ENCODE results near the gene SLC2A11.

DNA sequence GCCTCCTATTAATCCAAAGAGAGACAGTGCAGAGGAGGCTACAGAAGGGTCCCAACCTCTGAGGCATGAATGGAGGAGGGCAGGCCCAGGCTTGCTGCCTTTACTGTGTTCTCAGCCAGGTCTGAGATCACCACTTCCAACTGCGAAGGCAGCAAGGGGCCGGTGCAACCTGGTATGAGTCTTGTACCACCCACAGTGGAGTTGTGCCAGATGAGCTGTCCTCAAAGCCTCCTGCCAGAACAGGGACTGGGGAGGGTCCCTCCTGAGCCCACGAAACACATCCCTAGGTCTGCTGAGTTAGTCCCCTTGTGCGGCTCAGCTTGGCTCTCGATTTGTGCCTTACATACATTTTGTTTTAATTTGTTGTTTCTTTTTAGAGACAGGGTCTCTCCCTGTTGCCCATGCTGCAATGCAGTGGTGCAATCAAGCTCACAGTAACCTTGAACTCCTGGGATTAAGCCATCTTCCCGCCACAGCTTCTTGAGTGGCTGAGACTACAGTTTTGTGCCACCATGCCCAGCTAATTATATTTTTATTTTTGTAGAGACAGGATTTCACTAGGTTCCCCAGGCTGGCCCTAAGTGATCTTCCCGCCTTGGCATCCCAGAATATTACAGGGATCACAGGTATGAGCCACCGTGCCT, 45.8 kb downstream of the SLC2A11 start:
- no peak for TF ChIP-seq POLR2A (IDR thresholded peaks at IDR 0.05; ENCODE audit: low read length)
- TF ChIP-seq CBX8 (IDR thresholded peaks at IDR 0.05) = no peak
- no peak for TF ChIP-seq CEBPB (IDR thresholded peaks at IDR 0.05)
- no peak for TF ChIP-seq RAD21 (conservative IDR thresholded peaks at IDR 0.05 in 1 of 2, IDR thresholded peaks at IDR 0.05 in 1 of 2)
- TF ChIP-seq RFX5 (IDR thresholded peaks at IDR 0.05) = no peak
- TF ChIP-seq, protein P1, sequence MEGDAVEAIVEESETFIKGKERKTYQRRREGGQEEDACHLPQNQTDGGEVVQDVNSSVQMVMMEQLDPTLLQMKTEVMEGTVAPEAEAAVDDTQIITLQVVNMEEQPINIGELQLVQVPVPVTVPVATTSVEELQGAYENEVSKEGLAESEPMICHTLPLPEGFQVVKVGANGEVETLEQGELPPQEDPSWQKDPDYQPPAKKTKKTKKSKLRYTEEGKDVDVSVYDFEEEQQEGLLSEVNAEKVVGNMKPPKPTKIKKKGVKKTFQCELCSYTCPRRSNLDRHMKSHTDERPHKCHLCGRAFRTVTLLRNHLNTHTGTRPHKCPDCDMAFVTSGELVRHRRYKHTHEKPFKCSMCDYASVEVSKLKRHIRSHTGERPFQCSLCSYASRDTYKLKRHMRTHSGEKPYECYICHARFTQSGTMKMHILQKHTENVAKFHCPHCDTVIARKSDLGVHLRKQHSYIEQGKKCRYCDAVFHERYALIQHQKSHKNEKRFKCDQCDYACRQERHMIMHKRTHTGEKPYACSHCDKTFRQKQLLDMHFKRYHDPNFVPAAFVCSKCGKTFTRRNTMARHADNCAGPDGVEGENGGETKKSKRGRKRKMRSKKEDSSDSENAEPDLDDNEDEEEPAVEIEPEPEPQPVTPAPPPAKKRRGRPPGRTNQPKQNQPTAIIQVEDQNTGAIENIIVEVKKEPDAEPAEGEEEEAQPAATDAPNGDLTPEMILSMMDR (IDR thresholded peaks at IDR 0.05) = no peak
- TF ChIP-seq EP300 (IDR thresholded peaks at IDR 0.05) = no peak
- no peak for TF ChIP-seq BHLHE40 (IDR thresholded peaks at IDR 0.05; ENCODE audit: low read depth, low read length)
- TF ChIP-seq, protein P2, sequence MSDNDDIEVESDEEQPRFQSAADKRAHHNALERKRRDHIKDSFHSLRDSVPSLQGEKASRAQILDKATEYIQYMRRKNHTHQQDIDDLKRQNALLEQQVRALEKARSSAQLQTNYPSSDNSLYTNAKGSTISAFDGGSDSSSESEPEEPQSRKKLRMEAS (IDR thresholded peaks at IDR 0.05) = no peak
- no peak for TF ChIP-seq RNF2 (IDR thresholded peaks at IDR 0.05; ENCODE audit: borderline replicate concordance, low read depth)
- no peak for TF ChIP-seq CBX2 (IDR thresholded peaks at IDR 0.05; ENCODE audit: borderline replicate concordance, low read depth)
- no peak for TF ChIP-seq JUNB (IDR thresholded peaks at IDR 0.05)
- TF ChIP-seq, protein P3, sequence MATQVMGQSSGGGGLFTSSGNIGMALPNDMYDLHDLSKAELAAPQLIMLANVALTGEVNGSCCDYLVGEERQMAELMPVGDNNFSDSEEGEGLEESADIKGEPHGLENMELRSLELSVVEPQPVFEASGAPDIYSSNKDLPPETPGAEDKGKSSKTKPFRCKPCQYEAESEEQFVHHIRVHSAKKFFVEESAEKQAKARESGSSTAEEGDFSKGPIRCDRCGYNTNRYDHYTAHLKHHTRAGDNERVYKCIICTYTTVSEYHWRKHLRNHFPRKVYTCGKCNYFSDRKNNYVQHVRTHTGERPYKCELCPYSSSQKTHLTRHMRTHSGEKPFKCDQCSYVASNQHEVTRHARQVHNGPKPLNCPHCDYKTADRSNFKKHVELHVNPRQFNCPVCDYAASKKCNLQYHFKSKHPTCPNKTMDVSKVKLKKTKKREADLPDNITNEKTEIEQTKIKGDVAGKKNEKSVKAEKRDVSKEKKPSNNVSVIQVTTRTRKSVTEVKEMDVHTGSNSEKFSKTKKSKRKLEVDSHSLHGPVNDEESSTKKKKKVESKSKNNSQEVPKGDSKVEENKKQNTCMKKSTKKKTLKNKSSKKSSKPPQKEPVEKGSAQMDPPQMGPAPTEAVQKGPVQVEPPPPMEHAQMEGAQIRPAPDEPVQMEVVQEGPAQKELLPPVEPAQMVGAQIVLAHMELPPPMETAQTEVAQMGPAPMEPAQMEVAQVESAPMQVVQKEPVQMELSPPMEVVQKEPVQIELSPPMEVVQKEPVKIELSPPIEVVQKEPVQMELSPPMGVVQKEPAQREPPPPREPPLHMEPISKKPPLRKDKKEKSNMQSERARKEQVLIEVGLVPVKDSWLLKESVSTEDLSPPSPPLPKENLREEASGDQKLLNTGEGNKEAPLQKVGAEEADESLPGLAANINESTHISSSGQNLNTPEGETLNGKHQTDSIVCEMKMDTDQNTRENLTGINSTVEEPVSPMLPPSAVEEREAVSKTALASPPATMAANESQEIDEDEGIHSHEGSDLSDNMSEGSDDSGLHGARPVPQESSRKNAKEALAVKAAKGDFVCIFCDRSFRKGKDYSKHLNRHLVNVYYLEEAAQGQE (IDR thresholded peaks at IDR 0.05) = no peak

Data from A549 (cell line).